Hepatic stellate cell (primary cell): Measurements from ENCODE around the gene MTCL1.
"Not testable (repeated sequence)": the region's sequence is repeated elsewhere in the genome, so short reads cannot be mapped to it uniquely, and the experiment has no call there.

ENCODE experiments used
- DNase-seq: peaks from one replicate; pipeline ENCODE4 v3.0.0; 2011; ENCODE audit warnings: low spot score

Gene MTCL1

GRCh38 chr18:8744038-8744437 is 38.7 kb downstream of the MTCL1 start:
- DNase-seq: no peak

DNA sequence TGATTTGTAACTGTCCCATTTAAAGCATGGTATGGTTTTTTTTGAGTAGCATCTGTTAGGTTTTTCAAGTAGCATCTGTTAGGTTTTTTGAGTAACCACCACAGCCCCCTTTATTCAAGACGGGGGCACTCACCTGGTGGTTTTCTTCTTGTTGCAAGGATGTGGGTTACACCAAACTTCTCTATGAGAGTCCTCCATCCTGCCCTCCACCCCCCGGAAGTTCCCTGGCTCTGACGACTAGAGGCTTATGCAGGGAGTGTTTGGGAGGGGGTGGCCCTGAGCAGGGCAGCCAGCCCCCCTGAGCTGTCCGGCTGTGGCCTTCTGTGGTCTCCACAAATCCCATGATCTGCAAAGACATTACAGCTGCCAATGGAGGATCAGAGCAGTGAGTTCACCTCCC is 39.3 kb downstream of the MTCL1 start:
- no peak for DNase-seq

- no peak for DNase-seq
Measured at GRCh38 chr18:8745355-8746014, 40.1 kb downstream of the MTCL1 start.

- peak; percentile 76 for DNase-seq
Measured at GRCh38 chr18:8747440-8747937, 42.1 kb downstream of the MTCL1 start.

- no peak for DNase-seq
Measured at GRCh38 chr18:8749492-8749891, 44.1 kb downstream of the MTCL1 start.

GRCh38 chr18:8750954-8751415 is 45.6 kb downstream of the MTCL1 start:
- DNase-seq: peak; percentile 54

GRCh38 chr18:8751692-8752091 is 46.3 kb downstream of the MTCL1 start:
- DNase-seq: no peak

DNA sequence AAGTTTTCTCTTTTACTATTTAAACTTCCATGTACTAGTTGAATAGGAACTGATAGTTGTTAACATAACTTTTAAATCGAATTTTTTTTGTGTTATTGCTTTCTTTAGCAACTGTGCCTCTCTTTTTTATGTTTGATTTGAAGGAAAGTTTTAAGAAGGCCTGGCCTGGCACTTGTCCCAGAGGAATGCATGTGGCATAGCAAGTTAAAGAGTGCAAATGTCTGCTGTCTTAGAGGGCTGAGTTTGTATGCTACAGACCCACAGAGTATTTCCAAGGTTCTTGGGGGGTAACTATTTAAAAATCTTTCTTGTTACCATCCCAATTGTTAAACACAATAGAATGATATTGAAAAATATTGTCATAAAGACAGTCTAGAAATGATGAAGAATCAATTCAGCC is 47.0 kb downstream of the MTCL1 start:
- DNase-seq: no peak

DNA sequence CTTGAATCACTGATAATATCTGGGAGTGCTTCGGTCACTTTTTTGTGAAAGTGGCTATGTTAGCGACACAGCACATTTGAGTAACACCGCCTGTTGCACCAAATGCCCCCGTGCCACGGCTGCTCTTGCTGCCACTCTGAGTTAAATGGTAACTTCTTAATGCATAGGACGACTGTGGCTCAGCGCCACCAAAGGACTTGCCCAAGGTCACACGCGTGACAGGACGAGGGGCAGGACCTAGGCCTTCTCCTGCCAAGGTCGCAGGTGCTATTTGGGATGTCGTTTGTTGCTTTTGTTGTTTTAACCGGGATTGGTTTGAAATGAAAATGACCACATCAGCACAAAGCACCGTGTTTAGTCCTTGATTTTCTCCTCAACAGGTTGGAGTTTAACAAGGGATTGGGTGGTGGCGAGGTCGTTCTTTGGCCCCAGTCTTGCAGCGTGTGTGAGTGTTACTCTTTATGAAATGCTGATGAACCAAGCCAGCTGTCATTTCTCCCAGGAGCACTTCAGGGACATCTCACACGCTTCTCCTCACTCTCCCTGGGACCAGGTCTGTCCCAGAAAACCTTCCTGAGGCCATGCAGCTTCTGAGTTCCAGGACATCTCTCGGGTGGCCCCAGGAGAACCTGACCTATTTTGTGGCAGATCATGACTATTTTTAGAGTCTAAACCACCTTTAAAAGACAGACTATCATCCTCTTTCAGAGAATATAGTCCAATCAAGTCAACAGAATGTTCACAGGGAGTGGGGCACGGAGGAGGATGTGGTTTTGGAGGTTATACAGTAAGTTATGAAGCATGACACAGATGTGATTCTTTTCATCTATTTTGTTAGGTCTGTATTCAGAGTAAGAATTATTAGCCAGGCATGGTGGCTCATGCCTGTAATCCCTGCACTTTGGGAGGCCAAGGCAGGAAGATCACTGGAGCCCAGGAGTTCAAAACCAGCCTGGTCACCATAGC is 49.9 kb downstream of the MTCL1 start:
- peak; percentile 68 for DNase-seq

GRCh38 chr18:8756571-8756970 is 51.2 kb downstream of the MTCL1 start:
- no peak for DNase-seq

DNA sequence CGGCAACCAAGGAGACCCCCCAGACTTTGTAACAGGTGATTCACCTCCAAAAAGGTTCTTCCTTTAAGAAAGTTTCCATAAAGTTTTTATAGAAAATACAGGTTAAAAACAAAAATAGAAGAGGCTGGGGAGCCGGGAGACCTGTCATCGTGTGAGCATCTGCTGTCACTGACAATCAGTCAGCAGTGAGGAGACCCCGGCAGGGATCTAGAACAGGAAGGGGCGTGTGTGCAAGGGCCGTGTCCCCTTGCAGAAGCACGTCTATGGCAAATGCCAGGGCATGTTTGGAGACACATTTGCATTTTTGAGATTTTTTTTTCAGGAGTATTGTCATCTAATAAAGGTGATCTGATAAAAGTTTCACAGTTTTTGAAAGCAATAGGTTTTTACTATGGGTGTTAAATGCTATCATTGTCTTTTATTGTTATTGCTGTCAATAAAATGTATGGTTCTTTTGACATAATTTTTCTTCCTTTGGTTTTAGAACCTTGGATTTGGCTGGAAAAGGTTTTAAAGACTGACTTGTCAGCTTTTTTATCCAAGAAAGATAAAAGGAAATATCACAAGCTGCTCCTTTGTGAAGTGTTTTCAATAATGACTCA is 52.1 kb downstream of the MTCL1 start:
- DNase-seq: no peak

DNA sequence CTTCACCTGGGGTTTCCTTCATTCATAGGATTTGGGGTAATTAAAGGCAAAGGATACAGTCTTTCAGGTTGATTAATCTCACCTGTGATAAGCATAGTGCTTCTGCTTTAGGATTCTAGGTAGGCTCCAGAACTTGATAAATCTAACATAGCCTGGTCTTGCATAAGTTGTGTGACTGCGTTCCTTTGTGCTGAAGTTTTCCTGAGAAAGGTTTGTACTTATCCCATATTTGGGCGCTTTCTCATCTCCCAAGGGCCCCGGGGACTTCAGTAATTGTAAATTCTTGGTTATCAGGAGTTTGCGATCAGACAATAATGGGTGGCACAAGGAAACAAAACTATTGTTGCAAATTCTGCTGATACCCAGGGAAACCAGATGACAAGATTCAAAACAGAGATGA is 53.1 kb downstream of the MTCL1 start:
- DNase-seq: no peak

GRCh38 chr18:8760984-8761383 is 55.6 kb downstream of the MTCL1 start:
- DNase-seq: no peak

- not testable (repeated sequence) for DNase-seq
Measured at GRCh38 chr18:8761535-8761934, 56.2 kb downstream of the MTCL1 start.

DNA sequence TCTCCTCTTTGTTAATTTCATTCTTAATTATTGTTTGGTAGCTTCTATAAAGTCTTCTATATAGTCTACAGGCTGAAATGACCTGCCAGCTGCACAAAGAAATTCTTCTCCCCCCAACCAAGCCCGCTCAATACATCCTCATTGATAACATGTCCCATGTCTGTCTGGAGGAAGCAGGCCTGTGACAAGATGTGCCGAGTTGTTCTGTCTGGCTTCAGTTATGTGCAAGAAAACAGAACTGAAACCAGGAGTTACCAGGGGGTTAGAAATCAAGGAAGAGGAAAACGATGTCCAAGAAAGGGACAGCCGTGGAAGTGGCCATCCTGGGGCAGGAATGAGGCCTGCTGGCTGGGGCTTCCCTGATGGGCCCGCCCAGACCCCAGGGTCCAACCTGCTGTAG is 57.6 kb downstream of the MTCL1 start:
- DNase-seq: no peak

DNA sequence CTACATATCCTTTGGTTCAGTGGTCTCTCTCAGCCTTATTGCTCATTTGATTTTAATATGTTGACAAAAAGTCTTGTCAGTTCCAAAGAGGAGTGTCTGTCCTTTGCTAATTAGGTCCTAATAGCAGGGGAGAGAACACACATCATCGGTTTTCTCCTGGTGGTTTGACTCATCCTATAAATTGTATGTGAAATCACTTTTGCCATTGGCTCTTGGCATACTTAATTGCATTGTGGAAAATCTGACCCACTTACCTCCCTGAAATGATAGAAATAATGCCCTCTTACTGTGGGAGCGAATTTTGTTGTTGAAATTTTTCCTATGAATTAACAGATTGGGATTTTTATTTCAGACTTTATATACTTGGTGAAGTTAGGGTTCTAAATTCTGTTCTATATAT is 58.3 kb downstream of the MTCL1 start:
- DNase-seq: no peak

DNA sequence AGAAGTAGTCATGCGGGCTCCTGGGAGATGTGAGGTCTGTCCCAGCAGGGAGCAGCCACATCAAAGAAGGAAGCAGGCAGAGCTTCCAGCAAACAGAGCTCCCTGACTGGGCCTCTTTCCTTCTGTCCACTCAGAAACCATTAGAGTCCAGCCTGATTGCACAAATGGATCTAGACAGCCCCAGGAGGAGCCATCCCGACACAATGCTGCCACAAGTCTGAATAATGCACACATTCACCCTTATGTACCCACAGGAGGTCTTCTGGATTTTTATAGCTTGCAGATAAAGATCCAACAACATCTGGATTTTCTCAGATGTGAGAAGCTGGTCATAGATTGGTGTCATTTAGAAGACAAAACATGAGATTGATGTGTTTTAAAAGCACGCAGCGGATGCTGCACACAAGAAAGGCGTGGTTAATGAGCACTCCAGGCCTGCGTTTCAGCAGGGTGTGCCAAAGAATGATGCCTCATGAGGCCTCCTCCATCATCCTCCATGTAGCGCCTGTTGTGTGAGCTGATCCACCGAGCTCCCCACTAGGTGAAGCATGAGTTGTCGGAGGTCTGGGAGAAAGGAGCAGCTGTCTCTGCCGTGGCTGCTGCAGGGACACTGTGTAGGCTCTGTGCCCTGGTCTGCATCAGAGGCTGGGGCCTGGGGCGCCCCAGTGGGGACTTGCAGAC is 60.6 kb downstream of the MTCL1 start:
- no peak for DNase-seq

DNA sequence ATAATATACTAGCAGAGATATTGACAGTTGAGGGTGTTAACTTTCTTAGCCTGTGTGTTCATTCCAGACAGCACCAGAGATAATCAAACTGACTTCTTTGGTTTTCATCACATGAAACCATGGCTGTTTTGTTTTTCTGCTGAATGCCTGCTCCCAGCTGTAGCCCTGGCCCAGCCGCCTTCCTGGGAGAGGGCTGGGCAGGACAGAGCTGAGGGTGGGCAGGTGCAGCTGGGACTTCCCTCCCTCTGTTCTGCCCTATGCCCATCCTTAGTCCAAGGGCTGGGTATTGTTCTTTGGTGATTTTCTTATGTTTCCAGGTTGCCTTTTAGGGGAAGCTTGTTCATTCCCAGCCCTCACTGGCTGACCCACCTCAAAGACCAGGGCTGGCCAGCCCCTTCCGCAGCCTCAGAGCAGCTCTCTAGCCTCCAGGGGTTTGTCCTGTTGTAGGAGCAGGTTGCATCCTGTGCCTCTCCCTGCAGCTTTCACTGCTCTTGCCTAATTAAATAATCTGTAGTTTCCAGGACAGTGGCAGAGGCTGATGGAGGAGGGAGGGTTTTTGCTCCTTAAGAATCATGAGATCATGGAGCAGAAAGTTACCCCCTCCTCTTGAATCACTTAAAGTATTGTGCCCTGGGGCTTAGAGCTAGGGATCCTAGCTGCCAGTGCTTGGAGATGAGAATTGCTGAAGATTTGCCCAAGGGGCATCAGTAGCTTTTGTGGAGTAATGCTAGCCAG is 61.4 kb downstream of the MTCL1 start:
- DNase-seq: no peak

DNA sequence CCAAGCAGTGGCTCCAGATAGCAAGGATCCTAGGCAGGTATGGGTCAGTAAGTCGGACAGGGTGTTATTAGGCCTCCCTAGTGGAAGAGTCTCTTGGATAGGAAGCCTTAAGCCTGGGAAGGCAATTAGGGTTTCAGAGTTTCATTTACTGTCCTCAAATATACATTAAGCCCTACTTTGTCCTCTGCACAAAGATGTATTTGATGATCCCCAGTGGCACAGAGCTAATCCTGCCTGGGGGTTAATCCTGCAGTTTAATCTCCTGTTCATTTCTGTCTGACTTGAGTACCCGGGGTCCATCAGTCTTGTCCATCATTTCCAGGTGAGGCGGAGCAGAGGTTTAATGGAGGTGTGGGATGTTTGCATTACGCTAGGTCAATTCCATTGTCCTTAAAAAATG is 62.0 kb downstream of the MTCL1 start:
- DNase-seq: no peak

- no peak for DNase-seq
Measured at GRCh38 chr18:8769509-8770095, 64.2 kb downstream of the MTCL1 start.

GRCh38 chr18:8770657-8771056 is 65.3 kb downstream of the MTCL1 start:
- DNase-seq: no peak
